K562 (cell line): ENCODE results near the gene PGP. TPM values are rescaled to one million over a fixed set of nuclear protein-coding genes. Genes with fewer than 3 reads are reported as not detected.

Experiments
- ATF6 ChIP-seq: sonication (generic); formaldehyde crosslinking; IDR thresholded peaks from 2 replicates; pipeline ENCODE4 v1.4.0; 2020; ENCODE audit warnings: mild to moderate bottlenecking, missing genetic modification reagents
- BRF1 ChIP-seq: IDR thresholded peaks from 3 replicates; pipeline ENCODE4 v1.6.1; 2011; ENCODE audit warnings: borderline replicate concordance, mild to moderate bottlenecking; ENCODE audit not compliant: insufficient read length; ENCODE audit errors: extremely low read depth
- CBX3 ChIP-seq, 2 experiments: IDR thresholded peaks; 1 replicate in 1 of 2; 2 replicates in 1 of 2; pipeline ENCODE4 v1.6.1; 2012; ENCODE audit warnings: inconsistent platforms in 2 of 2, low read length in 2 of 2, borderline replicate concordance in 1 of 2, control low read depth in 1 of 2
- CHD4 ChIP-seq: fragments of 200-600 bp; sonication (generic); IDR thresholded peaks from 3 replicates; pipeline ENCODE4 v1.6.1; 2012; ENCODE audit warnings: low read depth, mild to moderate bottlenecking, mixed read lengths, low read length, inconsistent platforms; ENCODE audit not compliant: insufficient read depth, insufficient replicate concordance, poor library complexity, severe bottlenecking
- FOXK2 ChIP-seq, 2 experiments: fragments of 450-650 bp; IDR thresholded peaks in 1 of 2; conservative IDR thresholded peaks in 1 of 2; 2 replicates each; pipeline ENCODE4 v1.6.1; 2016; ENCODE audit warnings: low read depth in 2 of 2, mild to moderate bottlenecking in 1 of 2
- KDM5B ChIP-seq: fragments of 200-600 bp; sonication (generic); IDR thresholded peaks from 2 replicates; pipeline ENCODE4 v1.6.1; 2012; ENCODE audit warnings: low read depth, mild to moderate bottlenecking, moderate library complexity, low read length, control low read depth, inconsistent platforms; ENCODE audit not compliant: insufficient replicate concordance
- MLX ChIP-seq, 2 experiments: fragments of 450-650 bp in 1 of 2; sonication (generic) in 1 of 2; formaldehyde crosslinking; conservative IDR thresholded peaks; 2 replicates each; pipeline versions ENCODE4 v1.4.0 to v1.8.1; 2020 to 2022; ENCODE audit warnings: mild to moderate bottlenecking in 1 of 2, missing genetic modification reagents in 1 of 2
- MXI1 ChIP-seq: IDR thresholded peaks from 2 replicates; pipeline ENCODE4 v1.6.1; 2011; ENCODE audit warnings: low read depth, mild to moderate bottlenecking, improper control_type of control experiment, low read length
- NCOR1 ChIP-seq: fragments of 450-650 bp; IDR thresholded peaks from 2 replicates; pipeline ENCODE4 v1.6.1; 2016; ENCODE audit warnings: mild to moderate bottlenecking, moderate library complexity
- NR2F6 ChIP-seq: fragments of 450-650 bp; formaldehyde crosslinking; IDR thresholded peaks from 2 replicates; pipeline ENCODE4 v1.4.0; 2020; ENCODE audit warnings: mild to moderate bottlenecking
- PKNOX1 ChIP-seq: fragments of 450-650 bp; IDR thresholded peaks from 2 replicates; pipeline ENCODE4 v1.6.1; 2016
- POLR2G ChIP-seq: fragments of 200-400 bp; formaldehyde crosslinking; IDR thresholded peaks from 2 replicates; pipeline ENCODE4 v1.6.1; 2017; ENCODE audit warnings: low read depth, mild to moderate bottlenecking, antibody characterized with exemption, low read length, moderate library complexity
- RBM17 ChIP-seq: fragments of 200-400 bp; formaldehyde crosslinking; IDR thresholded peaks from 2 replicates; pipeline ENCODE4 v1.6.1; 2017; ENCODE audit warnings: low read depth, mild to moderate bottlenecking, low read length, borderline replicate concordance
- RNF2 ChIP-seq: sonication (generic); IDR thresholded peaks from 2 replicates; pipeline ENCODE4 v1.6.1; 2016
- TEAD2 ChIP-seq: fragments of 450-650 bp; IDR thresholded peaks from 2 replicates; pipeline ENCODE4 v1.6.1; 2016; ENCODE audit warnings: missing genetic modification characterization, control low read depth, missing compliant biosample characterization
- ZBTB5 ChIP-seq: fragments of 450-650 bp; IDR thresholded peaks from 2 replicates; pipeline ENCODE4 v1.6.1; 2017; ENCODE audit warnings: antibody characterized with exemption
- ZNF232 ChIP-seq: sonication (generic); formaldehyde crosslinking; IDR thresholded peaks from 2 replicates; pipeline ENCODE4 v1.8.0; 2022; ENCODE audit warnings: mild to moderate bottlenecking, missing genetic modification reagents
- ZNF76 ChIP-seq: fragments of 250-450 bp; sonication (Bioruptor Pico); IDR thresholded peaks from 2 replicates; pipeline ENCODE4 v1.4.0; 2020; ENCODE audit warnings: mild to moderate bottlenecking, moderate library complexity, borderline replicate concordance
- ZNF766 ChIP-seq: fragments of 200-800 bp; sonication (Bioruptor generic); conservative IDR thresholded peaks from 2 replicates; pipeline ENCODE4 v1.6.1; 2016; ENCODE audit warnings: missing genetic modification characterization, missing compliant biosample characterization
- ZNF830 ChIP-seq: fragments of 250-450 bp; sonication (Bioruptor Pico); IDR thresholded peaks from 2 replicates; pipeline ENCODE4 v1.5.0; 2021; ENCODE audit warnings: mild to moderate bottlenecking
- polyA plus RNA-seq, 8 experiments: library from polyadenylated mRNA; depleted of rRNA in 4 of 8; stranded (reverse) in 5 of 8; unstranded in 3 of 8; fragments of >200 nt; fragmentation: Nextera tagmentation in 2 of 8; fragmentation: Illumina TruSeq in 1 of 8; extraction: Ambion mirVana in 2 of 8; extraction: Trizol in 1 of 8; gene quantifications; 2 replicates each; pipeline versions ENCODE4 v1.2.1 to v1.2.3, GENCODE V29; 2011 to 2014; ENCODE audit warnings: inconsistent platforms in 1 of 8, missing spikeins in 1 of 8
- total RNA-seq, 7 experiments: library from RNA; depleted of rRNA in 6 of 7; stranded (reverse); fragments of >200 nt in 6 of 7; fragmentation: Illumina TruSeq in 2 of 7; extraction: Trizol in 2 of 7; gene quantifications; 2 replicates each; pipeline versions ENCODE4 v1.2.1 to v1.2.3, GENCODE V29; 2011 to 2021; ENCODE audit warnings: low replicate concordance in 1 of 7
- TF ChIP-seq, protein P1 (sequence below): fragments of 250-450 bp; sonication (Bioruptor Pico); IDR thresholded peaks from 2 replicates; pipeline ENCODE4 v1.5.1; 2021; ENCODE audit warnings: mild to moderate bottlenecking

PGP gene
- total and polyA plus RNA-seq, 9 of the 15 experiments (the other 6 are each of a cell fraction or from before 2014, with no cell fraction given) = 1.1 to 57.6 (median 19.6) TPM

DNA sequence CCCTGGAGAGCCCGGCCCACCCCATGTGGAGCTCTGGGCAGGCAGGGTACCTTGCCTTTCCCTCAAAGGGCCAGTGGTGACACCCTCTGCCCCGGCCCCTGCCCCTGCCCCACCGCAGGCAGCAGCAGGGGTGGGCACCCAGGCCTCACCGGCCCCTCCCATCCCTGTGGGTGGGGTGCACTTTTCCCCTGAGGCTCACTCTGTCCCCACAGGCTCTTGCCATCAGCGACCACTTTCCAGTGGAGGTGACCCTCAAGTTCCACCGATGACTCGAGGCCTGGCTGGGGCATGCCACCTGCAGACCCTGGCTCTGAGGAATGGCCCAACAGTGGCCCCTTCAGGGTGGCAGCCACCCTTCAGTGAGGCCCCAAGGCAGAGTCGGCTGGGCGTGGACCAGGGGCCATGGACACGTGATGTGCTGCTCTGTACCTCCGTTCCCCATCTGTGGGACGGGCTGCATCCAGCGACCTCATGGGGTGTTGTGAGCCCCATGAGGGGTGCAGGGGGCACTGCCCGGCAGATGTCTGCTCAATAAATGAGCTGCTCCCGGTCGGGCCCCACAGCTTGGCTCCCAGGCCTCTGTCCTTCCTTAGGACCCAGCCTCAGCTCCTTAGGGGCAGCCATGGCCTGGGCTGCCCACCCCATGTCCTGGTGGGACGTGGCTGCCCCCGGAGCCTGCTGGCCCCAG, 23.7 kb upstream of the PGP start (continued):
- TF ChIP-seq ZNF830 (CRISPR knock-in tag) (no peak), KDM5B (no peak), ZBTB5 (no peak), TEAD2 (tag) (no peak), ATF6 (CRISPR knock-in tag) (no peak), FOXK2 (conservative IDR thresholded peaks at IDR 0.05 in 1 of 2, IDR thresholded peaks at IDR 0.05 in 1 of 2; ENCODE audit: low read depth in 2 of 2) (no peak), BRF1 (no peak), ZNF232 (CRISPR knock-in tag) (no peak), ZNF76 (CRISPR knock-in tag) (no peak), NCOR1 (no peak), MXI1 (no peak), CBX3 (IDR thresholded peaks at IDR 0.05; ENCODE audit: borderline replicate concordance in 1 of 2, low read length in 2 of 2) (no peak), CHD4 (no peak), MLX (CRISPR knock-in tag; conservative IDR thresholded peaks at IDR 0.05) (no peak), POLR2G (peak; percentile 73), RNF2 (no peak), PKNOX1 (no peak), ZNF766 (CRISPR knock-in tag) (no peak), RBM17 (no peak), NR2F6 (CRISPR knock-in tag) (no peak)
- TF ChIP-seq, protein P1, sequence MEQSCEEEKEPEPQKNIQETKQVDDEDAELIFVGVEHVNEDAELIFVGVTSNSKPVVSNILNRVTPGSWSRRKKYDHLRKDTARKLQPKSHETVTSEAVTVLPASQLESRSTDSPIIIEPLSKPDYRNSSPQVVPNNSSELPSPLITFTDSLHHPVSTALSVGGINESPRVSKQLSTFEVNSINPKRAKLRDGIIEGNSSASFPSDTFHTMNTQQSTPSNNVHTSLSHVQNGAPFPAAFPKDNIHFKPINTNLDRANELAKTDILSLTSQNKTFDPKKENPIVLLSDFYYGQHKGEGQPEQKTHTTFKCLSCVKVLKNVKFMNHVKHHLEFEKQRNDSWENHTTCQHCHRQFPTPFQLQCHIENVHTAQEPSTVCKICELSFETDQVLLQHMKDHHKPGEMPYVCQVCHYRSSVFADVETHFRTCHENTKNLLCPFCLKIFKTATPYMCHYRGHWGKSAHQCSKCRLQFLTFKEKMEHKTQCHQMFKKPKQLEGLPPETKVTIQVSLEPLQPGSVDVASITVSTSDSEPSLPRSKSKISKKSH (CRISPR knock-in tag) = no peak
